HepG2 (cell line): ENCODE results near the gene HOXC10. TPM values are rescaled to one million over a fixed set of nuclear protein-coding genes. Genes with fewer than 3 reads are reported as not detected.

ENCODE experiments used
- ATAC-seq: fragments of 200-7000 bp; cut with Tn5 transposase; 3 replicates; pipeline ENCODE4 v1.9.1; 2020; ENCODE audit warnings: mild to moderate bottlenecking, moderate library complexity
- BruUV-seq: library from RNA; stranded (reverse); fragments of 400-500 nt; replicated peaks from 2 replicates; lab custom pipeline; 2021; lab: Mats Ljungman, UMichigan
- CTCF ChIA-PET: fragments of 300-600 bp; formaldehyde crosslinking; extraction: SDS; loops from one replicate; lab custom pipeline; 2021; ENCODE audit warnings: low total read pairs, inconsistent platforms, low intra/inter-chr PET ratio; lab: Yijun Ruan, JAX
- POLR2A ChIA-PET: fragments of 350-600 bp; sonication (Branson Sonifier 250); formaldehyde crosslinking; loops from one replicate; lab custom pipeline; 2020; ENCODE audit warnings: antibody characterized with exemption, inconsistent platforms; lab: Yijun Ruan, JAX
- DNase-seq: peaks from one replicate; pipeline ENCODE4 v3.0.0-alpha.2; 2015; ENCODE audit warnings: low spot score
- FAIRE-seq: peaks from 3 replicates; lab custom pipeline; 2011; peaks lifted over from hg19 to GRCh38; lab: Jason Lieb, UNC
- H2AFZ ChIP-seq: one replicate; pipeline ENCODE4 v1.6.1; 2011; ENCODE audit warnings: low read length, inconsistent platforms
- H3K27ac ChIP-seq: fragments of 300-600 bp; 3 replicates; pipeline ENCODE4 v1.8.0; 2011; ENCODE audit warnings: mixed run types, mild to moderate bottlenecking, mixed read lengths, low read length, inconsistent platforms; ENCODE audit not compliant: insufficient read depth; ENCODE audit errors: extremely low read length
- H3K27me3 ChIP-seq, 2 experiments: fragments of 200-600 bp in 1 of 2; 2 replicates in 1 of 2; 3 replicates in 1 of 2; pipeline versions ENCODE4 v1.6.0 to v1.8.0; 2011; ENCODE audit warnings: low read length in 2 of 2, mild to moderate bottlenecking in 2 of 2, moderate library complexity in 2 of 2, inconsistent platforms in 1 of 2; ENCODE audit not compliant: insufficient read depth in 2 of 2, control insufficient read depth in 1 of 2
- H3K36me3 ChIP-seq, 2 experiments: fragments of 200-600 bp in 1 of 2; replicated peaks in 1 of 2; 2 replicates in 1 of 2; 3 replicates in 1 of 2; pipeline versions ENCODE4 v1.5.1 to v1.8.0; 2011; ENCODE audit warnings: low read length in 2 of 2, inconsistent platforms in 1 of 2; ENCODE audit not compliant: insufficient read depth in 2 of 2, control insufficient read depth in 1 of 2
- H3K4me1 ChIP-seq: 2 replicates; pipeline ENCODE4 v1.5.1; 2012; ENCODE audit warnings: low read length, inconsistent platforms; ENCODE audit not compliant: insufficient read depth
- H3K4me2 ChIP-seq: 2 replicates; pipeline ENCODE4 v1.6.0; 2011; ENCODE audit warnings: low read depth, low read length, inconsistent platforms
- H3K4me3 ChIP-seq, 3 experiments: fragments of 200-600 bp in 1 of 3; sonication (generic), shearing (Covaris generic) in 1 of 3; replicated peaks in 1 of 3; 2 replicates each; pipeline ENCODE4 v1.5.1; 2011 to 2016; ENCODE audit warnings: low read length in 3 of 3, inconsistent platforms in 2 of 3, low read depth in 2 of 3, mild to moderate bottlenecking in 2 of 3, control low read depth in 1 of 3, mixed read lengths in 1 of 3; ENCODE audit not compliant: insufficient read depth in 1 of 3
- H3K79me2 ChIP-seq: one replicate; pipeline ENCODE4 v1.6.1; 2011; ENCODE audit warnings: low read length, inconsistent platforms; ENCODE audit not compliant: insufficient read depth
- H3K9ac ChIP-seq: 2 replicates; pipeline ENCODE4 v1.6.0; 2011; ENCODE audit warnings: mild to moderate bottlenecking, low read depth, low read length, inconsistent platforms; ENCODE audit not compliant: insufficient read depth
- H3K9me3 ChIP-seq: 2 replicates; pipeline ENCODE4 v1.5.1; 2012; ENCODE audit warnings: mild to moderate bottlenecking, low read length
- H4K20me1 ChIP-seq: 2 replicates; pipeline ENCODE4 v1.6.0; 2011; ENCODE audit warnings: inconsistent platforms, mild to moderate bottlenecking, low read length, moderate library complexity; ENCODE audit not compliant: insufficient read depth
- ATF7-NPFF ChIP-seq: sonication (generic); formaldehyde crosslinking; IDR thresholded peaks from 2 replicates; pipeline ENCODE4 v1.8.1; 2023; ENCODE audit warnings: mild to moderate bottlenecking, low read depth, missing genetic modification reagents, moderate library complexity
- CENPX ChIP-seq: sonication (generic); formaldehyde crosslinking; IDR thresholded peaks from 2 replicates; pipeline ENCODE4 v1.9.0; 2021; ENCODE audit warnings: mild to moderate bottlenecking, missing genetic modification reagents, moderate library complexity
- E2F2 ChIP-seq: sonication (generic); formaldehyde crosslinking; IDR thresholded peaks from 2 replicates; pipeline ENCODE4 v1.4.0; 2020; ENCODE audit warnings: missing genetic modification reagents, borderline replicate concordance
- HES4 ChIP-seq: sonication (generic); formaldehyde crosslinking; IDR thresholded peaks from 2 replicates; pipeline ENCODE4 v1.9.0; 2021; ENCODE audit warnings: mild to moderate bottlenecking, missing genetic modification reagents, borderline replicate concordance
- HNF4A ChIP-seq: sonication (generic); formaldehyde crosslinking; IDR thresholded peaks from 2 replicates; pipeline ENCODE4 v1.4.0; 2020; ENCODE audit warnings: missing genetic modification reagents
- KLF13 ChIP-seq: sonication (generic); formaldehyde crosslinking; IDR thresholded peaks from 2 replicates; pipeline ENCODE4 v1.4.0; 2020; ENCODE audit warnings: mild to moderate bottlenecking, missing genetic modification reagents
- SCMH1 ChIP-seq: sonication (generic); formaldehyde crosslinking; IDR thresholded peaks from 2 replicates; pipeline ENCODE4 v1.9.0; 2021; ENCODE audit warnings: missing genetic modification reagents, mild to moderate bottlenecking, borderline replicate concordance
- SIN3A ChIP-seq: IDR thresholded peaks from 2 replicates; pipeline ENCODE4 v1.6.1; 2011; ENCODE audit warnings: low read depth, mild to moderate bottlenecking, control low read depth, low read length, borderline replicate concordance
- SP4 ChIP-seq: sonication (generic); formaldehyde crosslinking; IDR thresholded peaks from 2 replicates; pipeline ENCODE4 v1.8.1; 2023; ENCODE audit warnings: mild to moderate bottlenecking, missing genetic modification reagents
- TBX2 ChIP-seq: sonication (generic); formaldehyde crosslinking; IDR thresholded peaks from 2 replicates; pipeline ENCODE4 v1.5.0; 2020; ENCODE audit warnings: missing genetic modification reagents, mild to moderate bottlenecking, borderline replicate concordance
- ZNF207 ChIP-seq: fragments of 450-650 bp; IDR thresholded peaks from 2 replicates; pipeline ENCODE4 v1.6.1; 2016; ENCODE audit warnings: antibody characterized with exemption, borderline replicate concordance
- ZNF343 ChIP-seq: sonication (generic); formaldehyde crosslinking; IDR thresholded peaks from 2 replicates; pipeline ENCODE4 v1.4.0; 2020; ENCODE audit warnings: mild to moderate bottlenecking, missing genetic modification reagents
- WGBS: methylation state at CpG from one replicate; pipeline ENCODE4 v1.1.6; 2017; ENCODE audit warnings: low lambda C conversion rate; 5-methylcytosine and 5-hydroxymethylcytosine counted together
- in situ Hi-C: cut with HindIII; loops from 2 replicates; pipeline ENCODE4 v1.10.0; 2017; ENCODE audit warnings: low pct_unique_long_range_greater_than_20kb; ENCODE audit not compliant: extremely low pct_ligation_motif_present
- intact Hi-C: fragments of 100-400 bp; cut with micrococcal nuclease; formaldehyde crosslinking; loops from one replicate; pipeline ENCODE4 v1.10.0; 2022; ENCODE audit not compliant: unreplicated experiment
- polyA plus RNA-seq, 8 experiments: library from polyadenylated mRNA; depleted of rRNA in 3 of 8; stranded (reverse) in 7 of 8; unstranded in 1 of 8; fragments of >200 nt; fragmentation: Illumina TruSeq in 4 of 8; extraction: Trizol in 4 of 8; gene quantifications; 2 replicates each; pipeline versions ENCODE4 v1.2.1 to v1.2.3, GENCODE V29; 2011 to 2016; ENCODE audit warnings: low read depth in 4 of 8, missing spikeins in 1 of 8, mixed read lengths in 1 of 8; ENCODE audit not compliant: insufficient read depth in 1 of 8
- total RNA-seq, 5 experiments: library from RNA; depleted of rRNA; stranded (reverse); fragments of >200 nt; fragmentation: Illumina TruSeq; extraction: Trizol; gene quantifications; 2 replicates each; pipeline ENCODE4 v1.2.3, GENCODE V29; 2016; ENCODE audit warnings: low read depth in 1 of 5
- TF ChIP-seq, protein P1 (sequence below): sonication (generic); formaldehyde crosslinking; IDR thresholded peaks from 2 replicates; pipeline ENCODE4 v1.4.0; 2020; ENCODE audit warnings: mild to moderate bottlenecking, missing genetic modification reagents
- TF ChIP-seq, protein P2 (sequence below): IDR thresholded peaks from 2 replicates; pipeline ENCODE4 v1.6.1; 2016; ENCODE audit warnings: missing compliant biosample characterization, missing genetic modification reagents, borderline replicate concordance
- TF ChIP-seq, protein P3 (sequence below): sonication (generic); formaldehyde crosslinking; IDR thresholded peaks from 2 replicates; pipeline ENCODE4 v1.4.0; 2020; ENCODE audit warnings: mild to moderate bottlenecking, missing genetic modification reagents
- TF ChIP-seq, protein P4 (sequence below): sonication (generic); formaldehyde crosslinking; IDR thresholded peaks from 2 replicates; pipeline ENCODE4 v1.8.1; 2023; ENCODE audit warnings: missing genetic modification reagents, inconsistent platforms, borderline replicate concordance

The HOXC10 gene
- total and polyA plus RNA-seq, 2 of the 13 experiments (the other 11 are each of a cell fraction or from before 2014, with no cell fraction given), result not detected

- TF ChIP-seq E2F2 (CRISPR knock-in tag), result no peak
- TF ChIP-seq, protein P1, sequence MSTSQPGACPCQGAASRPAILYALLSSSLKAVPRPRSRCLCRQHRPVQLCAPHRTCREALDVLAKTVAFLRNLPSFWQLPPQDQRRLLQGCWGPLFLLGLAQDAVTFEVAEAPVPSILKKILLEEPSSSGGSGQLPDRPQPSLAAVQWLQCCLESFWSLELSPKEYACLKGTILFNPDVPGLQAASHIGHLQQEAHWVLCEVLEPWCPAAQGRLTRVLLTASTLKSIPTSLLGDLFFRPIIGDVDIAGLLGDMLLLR (CRISPR knock-in tag), result no peak
- TF ChIP-seq, protein P2, sequence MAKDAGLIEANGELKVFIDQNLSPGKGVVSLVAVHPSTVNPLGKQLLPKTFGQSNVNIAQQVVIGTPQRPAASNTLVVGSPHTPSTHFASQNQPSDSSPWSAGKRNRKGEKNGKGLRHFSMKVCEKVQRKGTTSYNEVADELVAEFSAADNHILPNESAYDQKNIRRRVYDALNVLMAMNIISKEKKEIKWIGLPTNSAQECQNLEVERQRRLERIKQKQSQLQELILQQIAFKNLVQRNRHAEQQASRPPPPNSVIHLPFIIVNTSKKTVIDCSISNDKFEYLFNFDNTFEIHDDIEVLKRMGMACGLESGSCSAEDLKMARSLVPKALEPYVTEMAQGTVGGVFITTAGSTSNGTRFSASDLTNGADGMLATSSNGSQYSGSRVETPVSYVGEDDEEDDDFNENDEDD (CRISPR knock-in tag), result no peak
- TF ChIP-seq HES4 (CRISPR knock-in tag), result no peak
- no peak for TF ChIP-seq ZNF207
Observed at GRCh38 chr12:53954694-53955035, 30.3 kb upstream of the HOXC10 start, which contains the start of gene HOXC12 (continued).

DNA sequence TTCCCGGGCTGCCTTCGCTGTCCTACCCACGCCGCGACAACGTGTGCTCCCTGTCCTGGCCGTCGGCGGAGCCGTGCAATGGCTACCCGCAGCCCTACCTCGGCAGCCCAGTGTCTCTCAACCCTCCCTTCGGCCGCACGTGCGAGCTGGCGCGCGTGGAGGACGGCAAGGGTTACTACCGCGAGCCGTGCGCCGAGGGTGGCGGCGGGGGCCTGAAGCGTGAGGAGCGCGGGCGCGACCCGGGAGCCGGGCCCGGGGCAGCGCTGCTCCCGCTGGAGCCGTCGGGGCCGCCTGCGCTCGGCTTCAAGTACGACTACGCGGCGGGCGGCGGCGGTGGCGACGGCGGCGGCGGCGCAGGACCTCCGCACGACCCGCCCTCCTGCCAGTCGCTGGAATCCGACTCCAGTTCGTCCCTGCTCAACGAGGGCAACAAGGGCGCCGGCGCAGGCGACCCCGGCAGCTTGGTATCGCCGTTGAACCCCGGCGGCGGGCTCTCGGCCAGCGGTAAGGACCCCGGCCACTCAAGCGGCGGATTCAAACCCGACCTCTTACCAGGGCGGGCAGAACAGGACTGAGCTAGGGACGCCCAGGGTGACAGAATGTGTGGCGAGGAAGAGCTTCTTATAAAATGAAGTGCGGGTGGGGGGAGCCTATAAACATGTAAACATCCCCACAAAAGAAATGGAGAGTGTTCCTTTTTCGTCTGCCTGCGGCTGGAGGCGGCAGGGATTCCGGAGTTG, 29.7 kb upstream of the HOXC10 start:
- H3K4me2 ChIP-seq, result no peak overlapping the region
- no peak overlapping the region for H2AFZ ChIP-seq
- no peak overlapping the region for H3K27ac ChIP-seq
- ChIA-PET POLR2A (no interaction called here), CTCF (no interaction called here)
- H3K4me3 ChIP-seq, result no peak overlapping the region
- peaks cover 18% of the 10 kb centered on the region for H3K4me1 ChIP-seq
- ATAC-seq, result no peak
- WGBS, result 76% methylated on average over 77 of the region's 86 CpGs
- in situ Hi-C loops, result no loop called here
- intact Hi-C loops, result no loop called here
- H3K9me3 ChIP-seq, result no peaks in the 10 kb centered on the region
- H3K36me3 ChIP-seq, result no peaks in the 10 kb centered on the region
- no peak for DNase-seq
- BruUV-seq, result no TSS peak
- no peak for FAIRE-seq
- no peaks in the 10 kb centered on the region for H3K79me2 ChIP-seq
- peaks cover 4% of the 10 kb centered on the region; the same call in 1 of the 2 replicates for H4K20me1 ChIP-seq
- peaks cover 25 to 94% of the 10 kb centered on the region in 2 experiments for H3K27me3 ChIP-seq
- no peak overlapping the region for H3K9ac ChIP-seq
- no peak for TF ChIP-seq HNF4A (CRISPR knock-in tag)
- no peak for TF ChIP-seq SIN3A
- TF ChIP-seq ATF7-NPFF (CRISPR knock-in tag), result no peak
- TF ChIP-seq, protein P3, sequence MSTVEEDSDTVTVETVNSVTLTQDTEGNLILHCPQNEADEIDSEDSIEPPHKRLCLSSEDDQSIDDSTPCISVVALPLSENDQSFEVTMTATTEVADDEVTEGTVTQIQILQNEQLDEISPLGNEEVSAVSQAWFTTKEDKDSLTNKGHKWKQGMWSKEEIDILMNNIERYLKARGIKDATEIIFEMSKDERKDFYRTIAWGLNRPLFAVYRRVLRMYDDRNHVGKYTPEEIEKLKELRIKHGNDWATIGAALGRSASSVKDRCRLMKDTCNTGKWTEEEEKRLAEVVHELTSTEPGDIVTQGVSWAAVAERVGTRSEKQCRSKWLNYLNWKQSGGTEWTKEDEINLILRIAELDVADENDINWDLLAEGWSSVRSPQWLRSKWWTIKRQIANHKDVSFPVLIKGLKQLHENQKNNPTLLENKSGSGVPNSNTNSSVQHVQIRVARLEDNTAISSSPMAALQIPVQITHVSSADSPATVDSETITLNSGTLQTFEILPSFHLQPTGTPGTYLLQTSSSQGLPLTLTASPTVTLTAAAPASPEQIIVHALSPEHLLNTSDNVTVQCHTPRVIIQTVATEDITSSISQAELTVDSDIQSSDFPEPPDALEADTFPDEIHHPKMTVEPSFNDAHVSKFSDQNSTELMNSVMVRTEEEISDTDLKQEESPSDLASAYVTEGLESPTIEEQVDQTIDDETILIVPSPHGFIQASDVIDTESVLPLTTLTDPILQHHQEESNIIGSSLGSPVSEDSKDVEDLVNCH (CRISPR knock-in tag), result no peak
- TF ChIP-seq, protein P4, sequence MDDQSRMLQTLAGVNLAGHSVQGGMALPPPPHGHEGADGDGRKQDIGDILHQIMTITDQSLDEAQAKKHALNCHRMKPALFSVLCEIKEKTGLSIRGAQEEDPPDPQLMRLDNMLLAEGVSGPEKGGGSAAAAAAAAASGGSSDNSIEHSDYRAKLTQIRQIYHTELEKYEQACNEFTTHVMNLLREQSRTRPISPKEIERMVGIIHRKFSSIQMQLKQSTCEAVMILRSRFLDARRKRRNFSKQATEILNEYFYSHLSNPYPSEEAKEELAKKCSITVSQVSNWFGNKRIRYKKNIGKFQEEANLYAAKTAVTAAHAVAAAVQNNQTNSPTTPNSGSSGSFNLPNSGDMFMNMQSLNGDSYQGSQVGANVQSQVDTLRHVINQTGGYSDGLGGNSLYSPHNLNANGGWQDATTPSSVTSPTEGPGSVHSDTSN (CRISPR knock-in tag), result no peak
- TF ChIP-seq SP4, result no peak
- TF ChIP-seq CENPX (CRISPR knock-in tag), result no peak
- no peak for TF ChIP-seq KLF13 (CRISPR knock-in tag)
- no peak for TF ChIP-seq TBX2 (CRISPR knock-in tag)
- TF ChIP-seq SCMH1, result no peak
- no peak for TF ChIP-seq ZNF343 (CRISPR knock-in tag)
